ENCODE results near the gene PPP1R13B.

The PPP1R13B gene

DNA sequence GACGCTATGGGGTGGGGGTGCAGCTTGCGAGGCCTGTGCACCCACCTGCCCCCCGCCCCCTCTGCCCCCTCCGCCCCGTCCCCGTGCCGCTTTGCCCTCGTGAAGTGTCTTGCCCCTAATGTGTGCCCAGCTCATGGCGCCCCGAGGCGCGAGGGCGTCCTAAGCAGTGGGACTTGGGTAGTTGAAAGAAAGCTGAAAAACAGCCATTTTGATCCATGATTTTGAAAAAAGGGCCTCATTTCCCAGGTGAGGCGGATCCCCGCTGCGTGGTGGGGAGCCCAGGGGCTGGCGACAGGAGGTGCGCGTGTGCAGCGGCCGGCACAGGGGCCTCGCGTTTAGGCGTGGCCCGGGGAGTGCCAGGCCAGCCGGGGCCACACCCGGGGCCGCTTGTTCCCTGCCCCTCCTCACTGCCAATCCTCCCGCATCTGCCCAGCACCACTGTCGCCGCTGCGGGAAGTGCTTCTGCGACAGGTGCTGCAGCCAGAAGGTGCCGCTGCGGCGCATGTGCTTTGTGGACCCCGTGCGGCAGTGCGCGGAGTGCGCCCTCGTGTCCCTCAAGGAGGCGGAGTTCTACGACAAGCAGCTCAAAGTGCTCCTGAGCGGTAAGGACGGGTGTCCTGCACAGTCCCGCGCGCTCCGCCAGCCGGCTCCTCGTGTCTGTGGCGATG, 119.9 kb downstream of the PPP1R13B start:
- no peak overlapping the region for H3K27ac ChIP-seq (replicated peaks)
- DNase-seq (ENCODE audit: low read depth in 1 of 2, low spot score in 1 of 2), result no peak
- H3K4me3 ChIP-seq (replicated peaks; ENCODE audit: insufficient read depth, low read length), result no peak overlapping the region
- no peaks in the 10 kb centered on the region for H3K27me3 ChIP-seq (ENCODE audit: insufficient read depth, poor library complexity, severe bottlenecking)
- TF ChIP-seq, protein P1, sequence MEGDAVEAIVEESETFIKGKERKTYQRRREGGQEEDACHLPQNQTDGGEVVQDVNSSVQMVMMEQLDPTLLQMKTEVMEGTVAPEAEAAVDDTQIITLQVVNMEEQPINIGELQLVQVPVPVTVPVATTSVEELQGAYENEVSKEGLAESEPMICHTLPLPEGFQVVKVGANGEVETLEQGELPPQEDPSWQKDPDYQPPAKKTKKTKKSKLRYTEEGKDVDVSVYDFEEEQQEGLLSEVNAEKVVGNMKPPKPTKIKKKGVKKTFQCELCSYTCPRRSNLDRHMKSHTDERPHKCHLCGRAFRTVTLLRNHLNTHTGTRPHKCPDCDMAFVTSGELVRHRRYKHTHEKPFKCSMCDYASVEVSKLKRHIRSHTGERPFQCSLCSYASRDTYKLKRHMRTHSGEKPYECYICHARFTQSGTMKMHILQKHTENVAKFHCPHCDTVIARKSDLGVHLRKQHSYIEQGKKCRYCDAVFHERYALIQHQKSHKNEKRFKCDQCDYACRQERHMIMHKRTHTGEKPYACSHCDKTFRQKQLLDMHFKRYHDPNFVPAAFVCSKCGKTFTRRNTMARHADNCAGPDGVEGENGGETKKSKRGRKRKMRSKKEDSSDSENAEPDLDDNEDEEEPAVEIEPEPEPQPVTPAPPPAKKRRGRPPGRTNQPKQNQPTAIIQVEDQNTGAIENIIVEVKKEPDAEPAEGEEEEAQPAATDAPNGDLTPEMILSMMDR (IDR thresholded peaks at IDR 0.05; ENCODE audit: insufficient read depth, low read length), result no peak
- TF ChIP-seq GABPA (IDR thresholded peaks at IDR 0.05; ENCODE audit: low read depth), result no peak
- TF ChIP-seq, protein P2, sequence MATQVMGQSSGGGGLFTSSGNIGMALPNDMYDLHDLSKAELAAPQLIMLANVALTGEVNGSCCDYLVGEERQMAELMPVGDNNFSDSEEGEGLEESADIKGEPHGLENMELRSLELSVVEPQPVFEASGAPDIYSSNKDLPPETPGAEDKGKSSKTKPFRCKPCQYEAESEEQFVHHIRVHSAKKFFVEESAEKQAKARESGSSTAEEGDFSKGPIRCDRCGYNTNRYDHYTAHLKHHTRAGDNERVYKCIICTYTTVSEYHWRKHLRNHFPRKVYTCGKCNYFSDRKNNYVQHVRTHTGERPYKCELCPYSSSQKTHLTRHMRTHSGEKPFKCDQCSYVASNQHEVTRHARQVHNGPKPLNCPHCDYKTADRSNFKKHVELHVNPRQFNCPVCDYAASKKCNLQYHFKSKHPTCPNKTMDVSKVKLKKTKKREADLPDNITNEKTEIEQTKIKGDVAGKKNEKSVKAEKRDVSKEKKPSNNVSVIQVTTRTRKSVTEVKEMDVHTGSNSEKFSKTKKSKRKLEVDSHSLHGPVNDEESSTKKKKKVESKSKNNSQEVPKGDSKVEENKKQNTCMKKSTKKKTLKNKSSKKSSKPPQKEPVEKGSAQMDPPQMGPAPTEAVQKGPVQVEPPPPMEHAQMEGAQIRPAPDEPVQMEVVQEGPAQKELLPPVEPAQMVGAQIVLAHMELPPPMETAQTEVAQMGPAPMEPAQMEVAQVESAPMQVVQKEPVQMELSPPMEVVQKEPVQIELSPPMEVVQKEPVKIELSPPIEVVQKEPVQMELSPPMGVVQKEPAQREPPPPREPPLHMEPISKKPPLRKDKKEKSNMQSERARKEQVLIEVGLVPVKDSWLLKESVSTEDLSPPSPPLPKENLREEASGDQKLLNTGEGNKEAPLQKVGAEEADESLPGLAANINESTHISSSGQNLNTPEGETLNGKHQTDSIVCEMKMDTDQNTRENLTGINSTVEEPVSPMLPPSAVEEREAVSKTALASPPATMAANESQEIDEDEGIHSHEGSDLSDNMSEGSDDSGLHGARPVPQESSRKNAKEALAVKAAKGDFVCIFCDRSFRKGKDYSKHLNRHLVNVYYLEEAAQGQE (IDR thresholded peaks at IDR 0.05; ENCODE audit: insufficient replicate concordance, low read depth), result no peak
- TF ChIP-seq SPI1 (IDR thresholded peaks at IDR 0.05; ENCODE audit: borderline replicate concordance, low read depth), result no peak
- TF ChIP-seq POLR2AphosphoS5 (IDR thresholded peaks at IDR 0.05; ENCODE audit: low read depth), result no peak

DNA sequence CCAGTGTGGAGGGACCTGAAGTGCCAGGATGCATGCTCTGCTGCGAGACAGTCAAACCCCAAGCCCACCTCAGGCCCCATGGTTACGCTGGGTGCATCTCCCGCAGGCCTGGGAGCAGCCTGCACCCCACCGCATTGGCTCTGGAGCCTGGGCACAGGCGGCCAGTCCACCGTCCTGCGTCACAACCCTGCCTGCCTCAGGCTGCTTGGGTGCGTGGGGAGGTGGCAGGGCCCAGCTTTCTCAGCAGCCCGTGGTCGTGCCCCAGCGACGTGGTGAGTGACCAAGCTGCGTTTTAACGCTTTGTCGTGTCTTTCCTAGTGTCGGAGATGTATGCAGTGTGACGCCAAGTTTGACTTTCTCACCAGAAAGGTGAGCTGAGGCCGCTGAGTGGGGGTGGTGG, 120.9 kb downstream of the PPP1R13B start:
- no peak overlapping the region for H3K4me3 ChIP-seq (replicated peaks; ENCODE audit: insufficient read depth, low read length)
- no peak for DNase-seq (ENCODE audit: low read depth in 1 of 2, low spot score in 1 of 2)
- no peaks in the 10 kb centered on the region for H3K27me3 ChIP-seq (ENCODE audit: insufficient read depth, poor library complexity, severe bottlenecking)
- no peak overlapping the region for H3K27ac ChIP-seq (replicated peaks)
- TF ChIP-seq, protein P1 (IDR thresholded peaks at IDR 0.05; ENCODE audit: insufficient read depth, low read length), result no peak
- no peak for TF ChIP-seq GABPA (IDR thresholded peaks at IDR 0.05; ENCODE audit: low read depth)
- no peak for TF ChIP-seq SPI1 (IDR thresholded peaks at IDR 0.05; ENCODE audit: borderline replicate concordance, low read depth)
- TF ChIP-seq POLR2AphosphoS5 (IDR thresholded peaks at IDR 0.05; ENCODE audit: low read depth), result no peak
- TF ChIP-seq, protein P2 (IDR thresholded peaks at IDR 0.05; ENCODE audit: insufficient replicate concordance, low read depth), result no peak

DNA sequence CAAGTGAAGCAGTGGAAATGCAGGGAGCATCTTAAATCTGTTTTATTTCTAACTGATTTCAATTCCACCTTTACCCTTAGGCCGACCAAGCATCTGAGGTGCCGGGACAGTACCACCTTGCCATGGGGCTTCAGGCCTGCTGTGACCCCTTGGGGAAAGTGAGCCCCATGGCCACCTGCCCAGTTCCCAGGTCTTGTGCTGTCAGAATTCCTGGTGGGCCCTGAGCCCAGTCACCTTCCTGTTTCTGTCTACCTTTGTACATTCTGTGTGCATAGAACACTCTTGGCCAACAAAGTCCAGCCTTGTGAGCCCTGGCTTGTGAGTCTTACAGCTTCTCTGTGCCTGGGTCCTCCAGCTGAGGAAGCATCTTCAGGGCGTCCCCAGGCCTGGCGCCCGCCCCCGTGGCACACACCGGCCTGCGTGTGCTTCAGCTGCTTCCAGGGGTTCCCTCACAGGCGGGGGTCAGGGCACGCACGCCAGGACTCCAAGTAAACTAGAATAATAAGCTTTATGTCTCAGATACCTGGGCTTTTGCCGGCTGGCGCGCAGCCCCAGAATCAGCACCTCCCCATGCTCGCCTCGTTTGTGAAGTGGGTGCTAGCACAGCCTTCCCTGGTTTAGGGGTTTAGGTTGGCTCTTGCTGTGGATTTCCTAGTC, 121.5 kb downstream of the PPP1R13B start:
- H3K27ac ChIP-seq (replicated peaks), result no peak overlapping the region
- TF ChIP-seq SPI1 (IDR thresholded peaks at IDR 0.05; ENCODE audit: borderline replicate concordance, low read depth) (no peak), GABPA (IDR thresholded peaks at IDR 0.05; ENCODE audit: low read depth) (no peak), POLR2AphosphoS5 (IDR thresholded peaks at IDR 0.05; ENCODE audit: low read depth) (no peak)
- TF ChIP-seq, protein P2 (IDR thresholded peaks at IDR 0.05; ENCODE audit: insufficient replicate concordance, low read depth), result no peak
- TF ChIP-seq, protein P1 (IDR thresholded peaks at IDR 0.05; ENCODE audit: insufficient read depth, low read length), result no peak
- no peak for DNase-seq (ENCODE audit: low read depth in 1 of 2, low spot score in 1 of 2)
- no peaks in the 10 kb centered on the region for H3K27me3 ChIP-seq (ENCODE audit: insufficient read depth, poor library complexity, severe bottlenecking)
- H3K4me3 ChIP-seq (replicated peaks; ENCODE audit: insufficient read depth, low read length), result no peak overlapping the region
